Stomach (tissue), 4 donors: ENCODE measurements around the gene HEXD.

Experiments used
- CTCF ChIP-seq, 7 experiments: fragments of 450-650 bp in 4 of 7; fragments of 200-600 bp in 3 of 7; sonication (generic) in 3 of 7; IDR thresholded peaks; one replicate each; pipeline ENCODE4 v1.5.1; 2016 to 2019; ENCODE audit warnings: antibody characterized with exemption in 7 of 7, control low read depth in 2 of 7, mild to moderate bottlenecking in 1 of 7
- POLR2AphosphoS5 ChIP-seq, 3 donors: sonication (generic); formaldehyde crosslinking; IDR thresholded peaks; one replicate each; pipeline ENCODE4 v1.6.1; 2016; ENCODE audit warnings: antibody characterized with exemption in 3 of 3

GRCh38 chr17:82452162-82452561 lies 34.0 kb downstream of the HEXD start:
- TF ChIP-seq POLR2AphosphoS5 (IDR thresholded peaks at IDR 0.05) (no peak), CTCF (IDR thresholded peaks at IDR 0.05) (no peak)
